Thymus (tissue), 14 donors: ENCODE measurements around the gene RHNO1. TPM values are rescaled to one million over a fixed set of nuclear protein-coding genes. Genes with fewer than 3 reads are reported as not detected.

Experiments
- DNase-seq, 9 donors: peaks; one replicate each; pipeline ENCODE4 v3.0.0-alpha.2; 2013; ENCODE audit warnings: low spot score in 9 of 9, low read depth in 6 of 9, missing footprints in 1 of 9
- H3K27ac ChIP-seq, 2 donors: one replicate each; pipeline ENCODE4 v1.5.1; 2013; ENCODE audit warnings: control low read depth in 1 of 2, low read depth in 1 of 2, low read length in 1 of 2, mild to moderate bottlenecking in 1 of 2, moderate library complexity in 1 of 2
- H3K27me3 ChIP-seq, 2 donors: one replicate each; pipeline ENCODE4 v1.5.1; 2013; ENCODE audit warnings: low read length in 1 of 2; ENCODE audit not compliant: control insufficient read depth in 2 of 2, insufficient read depth in 1 of 2
- H3K36me3 ChIP-seq, 2 donors: one replicate each; pipeline ENCODE4 v1.5.1; 2013; ENCODE audit warnings: low read length in 1 of 2, mild to moderate bottlenecking in 1 of 2, moderate library complexity in 1 of 2; ENCODE audit not compliant: control insufficient read depth in 2 of 2, insufficient read depth in 2 of 2
- H3K4me1 ChIP-seq, 2 donors: one replicate each; pipeline ENCODE4 v1.5.1; 2013; ENCODE audit warnings: low read length in 2 of 2; ENCODE audit not compliant: control insufficient read depth in 2 of 2, insufficient read depth in 2 of 2
- H3K4me3 ChIP-seq, 2 donors: one replicate each; pipeline ENCODE4 v1.5.1; 2013; ENCODE audit warnings: low read length in 2 of 2, control low read depth in 1 of 2, mild to moderate bottlenecking in 1 of 2
- H3K9me3 ChIP-seq, 2 donors: one replicate each; pipeline ENCODE4 v1.5.1; 2013; ENCODE audit warnings: low read length in 1 of 2, mild to moderate bottlenecking in 1 of 2; ENCODE audit not compliant: control insufficient read depth in 2 of 2, insufficient read depth in 1 of 2
- WGBS: extraction: QIAGEN DNeasy Blood & Tissue Kit; methylation state at CpG from one replicate; pipeline ENCODE4 v1.1.7; 2013; 5-methylcytosine and 5-hydroxymethylcytosine counted together
- long read RNA-seq, 10 donors: transcript quantifications; one replicate each; lab custom pipeline, GENCODE V29; 2026
- polyA plus RNA-seq: library from polyadenylated mRNA; stranded (reverse); fragments of 200-250 nt; gene quantifications from one replicate; pipeline ENCODE4 v1.2.3, GENCODE V29; 2013
- total RNA-seq: library from RNA; stranded (reverse); fragments of 120-200 nt; gene quantifications from one replicate; pipeline ENCODE4 v1.2.4, GENCODE V29; 2013
- donor health status: healthy.

Gene RHNO1, protein sequence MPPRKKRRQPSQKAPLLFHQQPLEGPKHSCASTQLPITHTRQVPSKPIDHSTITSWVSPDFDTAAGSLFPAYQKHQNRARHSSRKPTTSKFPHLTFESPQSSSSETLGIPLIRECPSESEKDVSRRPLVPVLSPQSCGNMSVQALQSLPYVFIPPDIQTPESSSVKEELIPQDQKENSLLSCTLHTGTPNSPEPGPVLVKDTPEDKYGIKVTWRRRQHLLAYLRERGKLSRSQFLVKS
- total RNA-seq (34.6 TPM), polyA plus RNA-seq (33.4 TPM)
- long read RNA-seq, donor 1, partial matches to known transcripts, result 0 of 1 reads
- long read RNA-seq, donor 1, other reads (novel, unspliced or antisense), result 0 of 1 reads
- long read RNA-seq, donor 2, result 0 reads
- long read RNA-seq, donor 3, transcript RHNO1-210 (1 exons, 1,008 nt), result major isoform, 20 of 40 reads
- long read RNA-seq, donor 3, transcript RHNO1-204 (3 exons, 1,870 nt), result minor isoform, 18 of 40 reads
- long read RNA-seq, donor 3, partial matches to known transcripts, result 0 of 40 reads
- long read RNA-seq, donor 3, other reads (novel, unspliced or antisense), result 0 of 40 reads
- long read RNA-seq, donor 4, transcript RHNO1-210 (1 exons, 1,008 nt), result major isoform, 10 of 17 reads
- long read RNA-seq, donor 4, partial matches to known transcripts, result 0 of 17 reads
- long read RNA-seq, donor 4, other reads (novel, unspliced or antisense), result 0 of 17 reads
- long read RNA-seq, donor 5, transcript RHNO1-210 (1 exons, 1,008 nt), result minor isoform, 17 of 43 reads
- long read RNA-seq, donor 5, transcript RHNO1-203 (2 exons, 1,605 nt), result minor isoform, 5 of 43 reads
- long read RNA-seq, donor 5, transcript RHNO1-204 (3 exons, 1,870 nt), result major isoform, 18 of 43 reads
- long read RNA-seq, donor 5, partial matches to known transcripts, result 0 of 43 reads
- long read RNA-seq, donor 5, other reads (novel, unspliced or antisense), result 0 of 43 reads
- long read RNA-seq, donor 6, transcript RHNO1-204 (3 exons, 1,870 nt), result major isoform, 12 of 21 reads
- long read RNA-seq, donor 6, transcript RHNO1-210 (1 exons, 1,008 nt), result minor isoform, 5 of 21 reads
- long read RNA-seq, donor 6, partial matches to known transcripts, result 0 of 21 reads
- long read RNA-seq, donor 6, other reads (novel, unspliced or antisense), result 0 of 21 reads
- long read RNA-seq, donor 7, transcript RHNO1-204 (3 exons, 1,870 nt), result major isoform, 16 of 32 reads
- long read RNA-seq, donor 7, transcript RHNO1-210 (1 exons, 1,008 nt), result minor isoform, 15 of 32 reads
- long read RNA-seq, donor 7, partial matches to known transcripts, result 0 of 32 reads
- long read RNA-seq, donor 7, other reads (novel, unspliced or antisense), result 0 of 32 reads
- long read RNA-seq, donor 8, transcript RHNO1-204 (3 exons, 1,870 nt), result major isoform, 6 of 9 reads
- long read RNA-seq, donor 8, partial matches to known transcripts, result 0 of 9 reads
- long read RNA-seq, donor 8, other reads (novel, unspliced or antisense), result 0 of 9 reads
- long read RNA-seq, donor 9, transcript RHNO1-204 (3 exons, 1,870 nt), result major isoform, 5 of 9 reads
- long read RNA-seq, donor 9, partial matches to known transcripts, result 0 of 9 reads
- long read RNA-seq, donor 9, other reads (novel, unspliced or antisense), result 0 of 9 reads
- long read RNA-seq, donor 10, transcript RHNO1-204 (3 exons, 1,870 nt), result major isoform, 11 of 16 reads
- long read RNA-seq, donor 10, partial matches to known transcripts, result 0 of 16 reads
- long read RNA-seq, donor 10, other reads (novel, unspliced or antisense), result 0 of 16 reads

DNA sequence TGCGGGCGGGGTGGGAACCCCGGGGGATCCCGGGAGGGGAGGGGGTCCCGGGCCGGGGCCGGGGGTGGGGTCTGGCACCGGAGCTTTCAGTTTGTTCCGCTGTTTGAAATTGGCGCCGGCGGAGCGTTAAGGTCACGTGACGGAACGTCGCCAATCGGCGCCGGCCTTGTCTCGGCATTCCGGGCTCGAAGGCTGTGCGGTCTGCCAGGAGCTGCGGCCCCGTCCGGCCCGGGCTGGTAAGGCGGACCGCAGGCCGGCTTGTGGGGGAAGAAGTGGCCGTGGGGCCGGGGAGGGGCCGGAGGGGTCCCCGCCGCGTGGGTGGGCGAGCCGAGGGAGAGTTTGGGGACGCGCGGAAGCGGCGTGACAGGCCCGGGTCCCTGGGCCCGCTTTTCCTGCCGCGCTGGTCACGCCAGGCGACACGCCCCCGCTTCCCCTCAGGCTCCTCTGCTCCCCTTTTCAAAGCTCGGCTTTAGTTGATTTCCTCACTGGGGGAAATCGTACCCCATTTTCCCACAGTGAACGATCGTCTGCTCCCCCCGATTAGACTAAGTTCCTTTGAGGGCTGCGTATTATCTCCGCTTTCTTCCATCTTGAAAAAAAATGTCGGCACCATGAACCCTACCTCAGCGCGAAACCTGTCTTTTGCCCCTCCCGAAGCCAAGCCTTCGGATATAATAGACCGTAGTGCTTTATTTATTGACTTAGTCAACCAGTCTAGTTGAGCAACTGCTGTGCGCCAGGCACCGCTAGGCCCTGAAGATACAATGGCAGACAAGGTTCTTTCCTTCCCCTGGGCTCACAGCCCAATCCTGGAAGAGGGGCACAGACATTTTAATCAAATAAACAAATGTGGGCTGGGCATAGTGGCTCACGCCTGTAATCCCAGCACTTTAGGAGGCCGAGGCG is at the start of gene RHNO1, which contains the start of gene FOXM1:
Gene RHNO1, plus strand, starts transcription at position 177 of the 906 bp plus-strand sequence. CDS start 8,144 bp downstream, outside the sequence.
Gene FOXM1, minus strand, starts transcription at position 128 of the 906 bp plus-strand sequence. CDS start 2,696 bp downstream, outside the sequence.
- H3K4me1 ChIP-seq, result peaks cover 16 to 23% of the 10 kb centered on the region in 2 donors
- DNase-seq, result peak; percentile 68 to 95 (median 85)
- under 1% methylated on average over 70 of the region's 70 CpGs for WGBS

GRCh38 chr12:2829275-2829674 is 47.7 kb upstream of the RHNO1 start:
- peaks cover 50 to 55% of the 10 kb centered on the region in 2 donors for H3K36me3 ChIP-seq
- H3K27me3 ChIP-seq, result peaks cover 0 to under 1% of the 10 kb centered on the region in 2 donors
- no peak for DNase-seq
- H3K27ac ChIP-seq, result no peak overlapping the region
- H3K4me1 ChIP-seq, result no peaks in the 10 kb centered on the region
- WGBS, result 98% methylated on average over 6 of the region's 6 CpGs
- H3K4me3 ChIP-seq, result no peak overlapping the region
- no peaks in the 10 kb centered on the region for H3K9me3 ChIP-seq

More for the DNA sequence above, at the start of gene RHNO1, which contains the start of gene FOXM1:
- peak within 1 kb of the TSS; percentile 93 to 95 for H3K4me3 ChIP-seq
- H3K36me3 ChIP-seq, result peaks cover 7 to 16% of the 10 kb centered on the region in 2 donors
- no peaks in the 10 kb centered on the region for H3K27me3 ChIP-seq
- peak within 1 kb of the TSS; percentile 86 to 91 for H3K27ac ChIP-seq
- no peaks in the 10 kb centered on the region for H3K9me3 ChIP-seq

GRCh38 chr12:2832550-2833127 is 44.4 kb upstream of the RHNO1 start:
- H3K36me3 ChIP-seq, result peaks cover 23% of the 10 kb centered on the region in 2 donors
- no peak overlapping the region for H3K4me3 ChIP-seq
- H3K9me3 ChIP-seq, result no peaks in the 10 kb centered on the region
- no peak overlapping the region for H3K27ac ChIP-seq
- no peak for DNase-seq
- H3K4me1 ChIP-seq, result peaks cover 0 to 2% of the 10 kb centered on the region in 2 donors
- WGBS, result 90% methylated on average over 6 of the region's 6 CpGs
- peaks cover 0 to 10% of the 10 kb centered on the region in 2 donors for H3K27me3 ChIP-seq

DNA sequence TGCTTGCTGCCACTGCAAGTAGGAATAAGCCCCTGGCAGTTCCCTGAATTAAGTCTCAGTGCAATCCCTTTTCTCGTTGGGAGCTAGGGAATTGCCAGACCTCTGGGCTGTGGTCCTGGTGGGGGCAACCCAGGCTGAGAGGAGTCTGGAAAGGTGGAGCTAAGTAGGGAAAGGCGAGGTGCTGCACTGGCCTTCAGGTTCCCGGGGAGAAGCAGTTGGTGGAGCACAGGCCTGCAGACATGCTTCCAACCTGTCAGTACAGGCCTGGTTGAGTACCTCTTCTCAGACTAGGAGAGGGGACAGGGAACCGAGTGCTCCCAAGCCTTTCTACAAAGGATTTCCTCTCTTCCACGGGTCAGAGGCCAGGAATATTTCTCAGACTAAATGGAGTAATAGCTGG is 43.7 kb upstream of the RHNO1 start:
- no peak overlapping the region for H3K4me3 ChIP-seq
- H3K27ac ChIP-seq, result peak overlapping the region in 1 of 2 donors; percentile 13
- no peak for DNase-seq
- no peaks in the 10 kb centered on the region for H3K9me3 ChIP-seq
- peaks cover 0 to 10% of the 10 kb centered on the region in 2 donors for H3K27me3 ChIP-seq
- H3K4me1 ChIP-seq, result peaks cover 0 to 2% of the 10 kb centered on the region in 2 donors
- 84% methylated on average over 5 of the region's 5 CpGs for WGBS
- peaks cover 16 to 23% of the 10 kb centered on the region in 2 donors for H3K36me3 ChIP-seq

- no peaks in the 10 kb centered on the region for H3K9me3 ChIP-seq
- H3K27ac ChIP-seq, result no peak overlapping the region
- H3K27me3 ChIP-seq, result peaks cover 0 to 10% of the 10 kb centered on the region in 2 donors
- H3K4me1 ChIP-seq, result peaks cover 0 to 2% of the 10 kb centered on the region in 2 donors
- H3K4me3 ChIP-seq, result no peak overlapping the region
- no peak for DNase-seq
- 97% methylated on average over 9 of the region's 9 CpGs for WGBS
- H3K36me3 ChIP-seq, result peaks cover 15 to 27% of the 10 kb centered on the region in 2 donors
Measured at GRCh38 chr12:2833810-2834209, 43.2 kb upstream of the RHNO1 start.

DNA sequence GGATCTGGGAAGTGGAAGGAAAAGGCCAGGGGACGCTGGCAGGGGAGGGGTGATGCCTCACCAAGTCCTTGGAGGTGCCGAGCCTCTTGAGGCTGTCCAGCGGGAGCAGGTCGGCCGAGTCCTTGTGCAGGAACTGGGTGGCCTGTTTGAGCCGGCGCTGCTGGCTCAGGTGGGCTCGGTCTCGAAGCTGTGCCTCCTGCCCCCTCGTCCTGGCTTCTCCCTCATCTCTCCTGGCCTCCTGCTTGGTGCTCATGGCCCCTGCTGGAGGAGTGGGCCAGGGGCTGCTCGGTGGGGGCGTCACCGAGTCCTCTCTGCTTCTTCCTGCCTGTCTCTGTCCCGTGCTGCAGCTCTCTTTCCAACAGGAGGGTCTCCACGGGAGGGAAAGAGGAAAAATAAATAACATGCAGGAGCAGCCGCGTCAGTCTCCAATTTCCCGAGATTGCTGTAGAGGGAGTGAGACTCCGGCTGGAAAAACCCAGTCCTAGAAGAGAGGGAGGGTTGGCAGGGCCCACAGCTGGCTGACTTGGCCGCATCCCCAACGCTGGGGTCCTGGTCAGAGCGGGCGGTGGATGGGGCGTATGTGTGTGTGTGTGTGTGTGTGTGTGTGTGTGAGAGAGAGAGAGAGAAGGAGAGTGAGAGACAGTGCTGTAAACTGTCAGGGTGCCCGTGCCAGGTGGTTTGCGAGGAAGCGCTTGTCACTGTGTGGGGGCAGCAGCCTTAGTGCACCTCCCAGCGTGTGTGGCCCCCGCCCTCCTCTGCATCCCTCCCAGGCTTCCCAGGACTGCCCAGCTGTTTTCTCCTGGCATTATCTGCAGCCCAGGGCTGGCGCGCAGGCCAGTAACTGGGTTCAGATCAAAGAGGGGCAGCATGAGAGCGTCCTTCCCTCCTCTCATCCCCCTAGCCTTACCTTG is 42.2 kb upstream of the RHNO1 start, which contains the start of gene NRIP2:
Gene NRIP2, minus strand, starts transcription at position 455 of the 911 bp plus-strand sequence. Its CDS starts 52 bp downstream, at position 403.
- no peak within 1 kb of the TSS for H3K4me3 ChIP-seq
- no peaks in the 10 kb centered on the region for H3K9me3 ChIP-seq
- WGBS, result 42% methylated on average over 32 of the region's 32 CpGs
- peaks cover 0 to 10% of the 10 kb centered on the region in 2 donors for H3K27me3 ChIP-seq
- H3K4me1 ChIP-seq, result peaks cover 0 to 2% of the 10 kb centered on the region in 2 donors
- peaks cover 15 to 32% of the 10 kb centered on the region in 2 donors for H3K36me3 ChIP-seq
- peak within 1 kb of the TSS in 1 of 2 donors; percentile 41 for H3K27ac ChIP-seq
- DNase-seq, result no peak
